Measurements from ENCODE around the gene SAMD13.
A peak's percentile ranks its signal among the peaks of the same experiment; 100 is the strongest.

The SAMD13 gene

DNA sequence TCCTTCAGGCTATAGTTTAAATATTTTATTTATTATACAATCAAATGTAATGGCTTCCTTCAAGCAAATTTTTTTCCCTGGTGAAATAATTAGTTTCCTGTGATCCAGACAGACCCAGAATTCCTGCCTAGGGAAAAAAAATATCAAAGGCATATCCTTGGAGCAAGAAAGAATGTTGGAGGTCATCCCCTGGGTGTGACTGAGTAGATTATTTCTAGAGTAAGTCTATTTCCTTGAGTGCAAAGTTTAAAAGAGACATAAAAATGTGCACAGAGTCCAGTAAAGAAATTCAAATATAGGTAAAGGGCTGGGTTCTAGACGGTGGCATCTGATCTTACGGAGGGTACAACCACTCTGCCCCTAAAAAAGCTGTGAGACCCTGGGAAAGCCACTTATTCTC lies 32.2 kb upstream of the SAMD13 start:
- TF ChIP-seq, protein P1, sequence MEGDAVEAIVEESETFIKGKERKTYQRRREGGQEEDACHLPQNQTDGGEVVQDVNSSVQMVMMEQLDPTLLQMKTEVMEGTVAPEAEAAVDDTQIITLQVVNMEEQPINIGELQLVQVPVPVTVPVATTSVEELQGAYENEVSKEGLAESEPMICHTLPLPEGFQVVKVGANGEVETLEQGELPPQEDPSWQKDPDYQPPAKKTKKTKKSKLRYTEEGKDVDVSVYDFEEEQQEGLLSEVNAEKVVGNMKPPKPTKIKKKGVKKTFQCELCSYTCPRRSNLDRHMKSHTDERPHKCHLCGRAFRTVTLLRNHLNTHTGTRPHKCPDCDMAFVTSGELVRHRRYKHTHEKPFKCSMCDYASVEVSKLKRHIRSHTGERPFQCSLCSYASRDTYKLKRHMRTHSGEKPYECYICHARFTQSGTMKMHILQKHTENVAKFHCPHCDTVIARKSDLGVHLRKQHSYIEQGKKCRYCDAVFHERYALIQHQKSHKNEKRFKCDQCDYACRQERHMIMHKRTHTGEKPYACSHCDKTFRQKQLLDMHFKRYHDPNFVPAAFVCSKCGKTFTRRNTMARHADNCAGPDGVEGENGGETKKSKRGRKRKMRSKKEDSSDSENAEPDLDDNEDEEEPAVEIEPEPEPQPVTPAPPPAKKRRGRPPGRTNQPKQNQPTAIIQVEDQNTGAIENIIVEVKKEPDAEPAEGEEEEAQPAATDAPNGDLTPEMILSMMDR (IDR thresholded peaks at IDR 0.05; ENCODE audit: low read length, missing control alignments) = no peak

DNA sequence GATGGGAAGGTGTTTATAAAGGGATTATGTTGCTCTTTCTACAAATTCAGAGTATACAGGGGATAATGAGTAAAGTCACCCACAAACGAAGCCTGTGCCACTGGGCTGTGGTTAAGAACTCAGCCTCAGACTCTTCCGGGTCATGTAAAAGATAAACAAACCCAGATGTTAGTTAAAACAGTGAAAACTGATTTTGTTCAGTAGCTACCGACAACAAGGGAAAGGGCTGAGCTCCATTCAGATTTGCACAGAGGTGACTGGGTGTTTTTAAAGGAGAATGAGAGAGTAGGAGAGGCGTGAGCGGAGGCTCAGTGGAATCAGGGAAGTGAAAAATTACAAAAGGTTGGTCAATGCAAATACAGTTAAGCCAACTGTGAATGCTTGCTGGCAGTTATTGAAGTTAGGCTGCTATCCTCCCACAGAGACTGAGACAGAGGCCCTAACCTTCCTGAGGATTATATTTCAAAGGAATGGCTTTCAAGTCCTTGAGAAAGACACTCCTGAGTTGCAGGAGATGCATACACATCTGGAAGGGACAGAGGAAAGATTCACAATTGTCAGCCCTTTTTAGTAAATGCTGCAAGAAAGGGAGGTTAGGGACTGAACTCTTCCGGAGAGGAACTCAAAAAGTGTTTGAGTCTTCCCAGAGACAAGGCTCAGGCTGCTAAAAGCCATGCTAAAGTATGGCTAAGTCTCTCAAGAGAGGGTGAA lies 29.9 kb upstream of the SAMD13 start:
- H3K4me3 ChIP-seq (replicated peaks; ENCODE audit: low read depth, low read length) = no peak overlapping the region
- TF ChIP-seq, protein P1 (IDR thresholded peaks at IDR 0.05; ENCODE audit: low read length, missing control alignments) = no peak
- peak; percentile 17 for DNase-seq (ENCODE audit: low read depth)

More for the DNA sequence above, 32.2 kb upstream of the SAMD13 start:
- H3K4me3 ChIP-seq (replicated peaks; ENCODE audit: low read depth, low read length) = no peak overlapping the region
- DNase-seq (ENCODE audit: low read depth) = no peak

DNA sequence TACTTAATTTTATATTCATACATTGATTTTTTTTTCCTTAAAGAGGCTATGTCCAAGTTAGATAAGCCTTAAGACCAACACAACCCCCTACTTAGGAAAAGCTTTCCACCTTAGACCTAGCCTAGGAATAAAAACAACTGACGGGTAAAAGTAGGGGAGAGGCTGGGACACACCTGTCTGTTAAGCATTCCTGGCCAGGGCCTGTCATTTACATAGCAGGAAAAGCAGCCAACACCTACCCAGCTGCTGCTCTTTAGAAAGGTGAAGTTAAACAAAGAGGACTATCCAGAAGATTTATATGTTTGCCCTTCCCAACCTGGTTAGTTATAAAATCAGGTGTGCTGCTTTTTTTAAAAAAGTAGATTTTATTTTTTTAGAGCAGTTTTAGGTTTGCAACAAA lies 29.1 kb upstream of the SAMD13 start:
- TF ChIP-seq, protein P1 (IDR thresholded peaks at IDR 0.05; ENCODE audit: low read length, missing control alignments) = no peak

DNA sequence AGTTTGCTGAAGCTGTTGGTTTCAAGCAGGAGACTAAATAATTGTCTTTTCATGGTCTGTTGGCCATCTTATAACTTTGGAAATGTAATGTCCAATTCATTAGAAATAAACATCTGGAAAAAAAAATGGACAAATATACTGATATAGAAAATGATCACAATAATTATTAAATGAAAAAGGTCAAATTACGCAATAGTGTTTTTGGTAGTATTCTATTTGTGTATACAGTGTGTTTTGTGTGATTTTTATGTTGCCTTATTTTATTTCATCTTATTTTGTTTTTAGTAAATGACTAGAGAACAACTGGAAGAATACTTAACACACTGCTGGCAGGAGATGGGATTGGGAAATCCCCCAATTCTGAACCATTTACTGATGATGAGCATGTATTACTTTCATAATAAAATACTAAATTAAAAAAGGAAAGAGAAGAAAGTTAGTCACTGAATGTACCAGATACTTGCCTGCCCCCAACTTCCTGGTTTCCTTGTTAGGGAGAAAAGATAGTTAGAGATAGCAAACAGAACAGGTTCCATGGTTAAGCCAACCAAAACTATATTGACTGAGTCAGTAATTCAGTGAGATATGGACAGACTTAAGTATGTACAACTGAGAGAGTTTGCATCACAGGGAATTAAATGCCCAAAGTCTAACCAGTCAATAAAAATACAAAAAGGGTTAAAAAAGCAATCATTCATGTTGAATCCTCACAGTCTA lies 24.0 kb upstream of the SAMD13 start:
- TF ChIP-seq, protein P1 (IDR thresholded peaks at IDR 0.05; ENCODE audit: low read length, missing control alignments) = no peak
- DNase-seq (ENCODE audit: low read depth) = no peak

More for the DNA sequence above, 29.1 kb upstream of the SAMD13 start:
- H3K4me3 ChIP-seq (replicated peaks; ENCODE audit: low read depth, low read length) = no peak overlapping the region
- DNase-seq (ENCODE audit: low read depth) = no peak

DNA sequence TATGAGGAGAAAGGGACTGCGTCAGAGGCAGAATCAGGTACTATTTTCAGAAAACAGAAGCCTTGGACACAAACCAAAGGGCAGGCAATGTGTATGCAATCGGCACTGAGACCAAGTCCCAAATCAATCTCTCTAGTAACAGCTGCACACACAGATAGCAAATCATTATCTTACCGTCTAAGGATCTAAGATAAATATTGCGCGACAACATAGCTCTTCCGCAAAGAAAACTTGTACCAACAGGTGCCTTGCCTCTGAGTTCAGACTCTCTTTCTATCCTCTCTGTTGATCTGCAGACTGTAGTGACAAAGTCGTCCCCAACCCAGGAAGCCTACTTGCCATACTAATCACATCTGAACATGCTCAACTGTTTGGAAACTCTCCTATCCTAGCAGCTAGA lies 22.6 kb upstream of the SAMD13 start:
- H3K4me3 ChIP-seq (replicated peaks; ENCODE audit: low read depth, low read length) = no peak overlapping the region
- TF ChIP-seq, protein P1 (IDR thresholded peaks at IDR 0.05; ENCODE audit: low read length, missing control alignments) = no peak
- DNase-seq (ENCODE audit: low read depth) = no peak

More for the DNA sequence above, 24.0 kb upstream of the SAMD13 start:
- H3K4me3 ChIP-seq (replicated peaks; ENCODE audit: low read depth, low read length) = no peak overlapping the region

DNA sequence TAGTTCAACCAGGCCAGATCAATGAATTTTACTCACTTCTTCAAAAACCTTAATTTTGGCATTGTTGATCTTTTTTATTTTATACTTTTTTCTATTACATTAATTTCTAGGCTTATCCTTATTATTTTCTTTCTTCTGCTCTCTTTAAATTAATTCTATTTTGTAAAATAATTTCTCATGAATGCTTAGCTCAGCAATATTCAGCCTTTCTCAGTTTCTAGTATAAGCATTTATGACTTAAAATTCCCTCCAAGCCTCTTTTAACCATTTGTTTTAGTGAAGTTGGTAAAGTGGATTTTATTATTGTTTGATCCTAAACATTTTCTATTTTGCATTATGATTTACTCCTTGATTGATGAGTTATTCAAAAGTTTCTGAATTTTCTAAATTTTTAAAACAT lies 20.6 kb upstream of the SAMD13 start:
- no peak for DNase-seq (ENCODE audit: low read depth)
- H3K4me3 ChIP-seq (replicated peaks; ENCODE audit: low read depth, low read length) = no peak overlapping the region
- TF ChIP-seq, protein P1 (IDR thresholded peaks at IDR 0.05; ENCODE audit: low read length, missing control alignments) = no peak
